AG08395 (cell line): ENCODE results near the gene FCRLA.
"Not testable (repeated sequence)": the region's sequence is repeated elsewhere in the genome, so short reads cannot be mapped to it uniquely, and the experiment has no call there.

Source experiments
- DNase-seq: peaks from one replicate; pipeline ENCODE4 v3.0.0; 2012; ENCODE audit warnings: mixed read lengths, low spot score

FCRLA gene

DNA sequence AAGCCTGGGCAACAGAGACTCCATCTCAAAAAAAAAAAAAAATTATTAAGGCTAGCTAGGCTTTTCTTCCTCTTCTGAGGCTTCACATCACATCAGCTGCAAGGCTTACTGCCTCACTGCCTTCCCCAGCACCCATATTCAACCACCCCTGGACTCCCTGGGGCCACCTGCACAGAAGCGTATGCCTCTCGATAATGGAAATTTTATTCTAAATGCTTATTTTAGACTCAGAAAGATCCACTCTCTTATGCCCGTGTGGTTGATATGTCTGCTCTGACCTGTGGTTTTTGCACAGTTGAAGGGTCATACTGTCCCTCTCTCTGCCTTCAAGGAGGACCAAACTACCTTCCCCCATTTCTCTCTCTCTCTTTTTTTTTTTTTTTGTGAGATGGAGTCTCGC is 1.5 kb upstream of the FCRLA start:
- DNase-seq = no peak

DNA sequence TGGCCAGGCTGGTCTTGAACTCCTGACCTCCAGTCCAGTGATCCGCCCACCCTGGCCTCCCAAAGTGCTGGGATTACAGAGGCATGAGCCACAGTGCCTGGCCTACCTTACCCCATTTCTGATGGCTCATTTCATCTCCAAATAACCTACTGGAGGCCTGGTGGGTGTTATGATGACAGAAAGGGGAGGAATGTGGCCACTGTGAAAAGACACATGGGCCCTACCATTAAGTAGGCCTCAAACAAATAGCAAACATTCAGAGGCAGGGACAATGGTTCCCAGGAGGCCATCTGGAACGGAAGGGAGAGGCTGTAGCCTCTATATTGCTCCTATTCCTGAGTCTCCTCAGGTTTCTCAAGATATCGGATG is 932 bp upstream of the FCRLA start:
- no peak for DNase-seq

DNA sequence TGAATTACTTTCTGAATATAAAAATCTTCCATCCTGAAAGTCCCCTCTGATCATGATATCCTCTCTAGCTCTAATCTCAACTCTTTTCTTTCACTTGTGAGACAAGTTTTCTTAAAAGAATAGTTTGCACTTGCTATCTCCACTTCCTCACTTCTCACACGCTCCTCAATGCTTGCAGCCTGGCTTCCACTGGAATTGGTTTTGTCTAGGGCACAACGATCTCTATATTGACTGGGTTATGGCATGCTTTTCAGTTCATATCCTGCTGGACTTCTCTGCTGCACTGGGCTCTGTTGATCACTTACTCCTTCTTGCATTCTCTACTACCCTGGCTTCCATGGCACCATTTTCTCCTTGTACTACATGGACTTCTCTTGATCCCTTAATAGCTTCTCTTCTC is 474 bp downstream of the FCRLA start:
- no peak for DNase-seq

DNA sequence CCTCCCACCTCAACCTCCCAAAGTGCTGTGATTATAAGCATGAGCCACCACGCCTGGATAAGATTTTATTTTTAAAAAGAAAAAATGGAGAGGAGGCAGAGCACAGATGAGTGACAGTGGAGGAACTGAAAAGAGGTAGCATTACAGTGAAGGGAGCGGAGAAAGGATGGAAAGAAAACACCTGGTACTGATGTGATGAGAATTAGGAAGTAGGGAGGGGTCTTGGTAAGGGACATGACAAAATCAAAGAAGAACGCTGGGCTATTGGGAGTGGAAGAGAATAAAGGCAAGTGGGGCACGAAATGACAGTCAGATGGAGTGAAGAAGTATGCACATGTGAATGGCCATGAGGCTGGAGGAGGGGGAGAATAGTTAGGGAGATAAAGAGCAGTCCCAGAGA is 2.3 kb downstream of the FCRLA start:
- DNase-seq = no peak

DNA sequence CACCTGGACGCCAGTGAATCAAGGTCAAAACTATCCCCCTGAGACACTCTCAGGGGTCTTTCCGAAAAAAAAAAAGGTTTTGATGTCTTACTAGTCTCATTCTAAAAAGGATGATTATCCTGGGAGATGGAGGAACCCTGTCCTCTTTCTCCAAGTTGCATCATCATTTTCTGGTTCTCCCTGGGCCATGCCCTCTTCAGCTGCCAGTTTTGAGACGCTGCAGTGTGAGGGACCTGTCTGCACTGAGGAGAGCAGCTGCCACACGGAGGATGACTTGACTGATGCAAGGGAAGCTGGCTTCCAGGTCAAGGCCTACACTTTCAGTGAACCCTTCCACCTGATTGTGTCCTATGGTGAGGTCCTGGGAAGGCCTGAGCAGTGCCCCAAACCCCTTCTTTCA is 3.5 kb downstream of the FCRLA start:
- DNase-seq = no peak

DNA sequence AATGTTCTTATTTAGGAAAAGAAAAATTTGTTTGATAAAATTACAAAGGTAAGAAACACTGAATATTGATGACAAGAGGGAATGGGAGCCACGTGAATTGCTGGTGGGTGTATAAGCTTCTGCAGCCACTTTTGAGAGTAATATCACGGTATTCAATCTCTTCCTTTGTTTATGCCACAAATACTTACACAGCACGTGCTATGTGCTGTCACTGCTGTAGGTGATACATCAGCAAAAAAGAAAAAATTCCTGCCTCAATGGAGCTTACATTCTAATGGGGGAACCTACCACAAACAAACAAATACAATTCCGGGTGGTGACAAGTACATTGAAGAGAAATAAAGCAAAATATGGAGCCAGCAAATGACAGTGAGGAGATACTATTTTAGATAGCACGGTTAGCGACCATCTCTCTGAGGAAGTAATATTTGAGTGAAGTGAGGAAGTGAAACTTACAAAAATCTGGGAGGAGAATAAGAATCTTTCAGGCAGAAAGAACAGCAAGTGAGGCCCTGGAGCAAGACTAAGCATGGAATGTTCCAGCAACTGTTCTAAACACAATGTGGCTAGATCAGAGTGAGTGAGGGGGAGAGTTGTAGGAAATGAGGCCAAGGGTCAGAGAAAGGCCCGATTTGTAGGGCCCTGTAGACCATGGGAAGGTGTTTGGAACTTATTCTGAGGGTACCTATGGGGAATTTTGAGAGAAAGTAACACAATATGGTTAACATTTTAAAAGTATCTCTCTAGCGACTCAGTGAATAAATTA is 11.7 kb downstream of the FCRLA start:
- no peak for DNase-seq

DNA sequence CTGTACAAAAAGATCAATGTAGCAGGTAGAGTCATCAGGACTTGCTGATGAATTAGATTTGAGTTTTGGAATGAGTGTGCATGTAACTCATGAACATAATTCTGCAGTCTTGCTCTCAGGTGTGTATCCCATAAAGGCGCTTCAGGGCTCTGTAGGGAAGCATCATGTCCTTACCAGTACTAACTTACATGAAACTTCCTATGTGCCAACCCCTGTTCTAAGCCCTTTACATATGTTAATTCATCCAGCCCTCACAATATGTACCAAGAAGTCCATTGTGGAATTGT is 12.2 kb downstream of the FCRLA start:
- DNase-seq = no peak

DNA sequence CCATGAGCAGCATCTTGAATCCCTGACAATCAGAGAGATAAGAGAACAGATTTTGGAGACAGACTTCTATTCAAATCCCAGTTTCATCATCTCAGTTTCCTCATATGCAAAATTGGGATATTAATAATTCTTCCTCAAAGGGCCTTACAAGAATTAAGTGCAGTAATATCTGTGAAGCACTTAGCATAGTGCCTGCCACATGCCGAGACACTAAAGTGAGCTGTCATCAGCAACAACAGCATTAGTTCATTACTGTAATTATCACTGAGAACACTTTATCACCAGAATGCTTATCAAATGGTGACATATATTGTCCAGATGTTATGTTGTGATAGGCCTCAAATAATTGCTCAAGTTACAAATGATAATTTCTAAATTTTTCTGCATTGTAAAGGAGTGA is 13.4 kb downstream of the FCRLA start:
- no peak for DNase-seq

DNA sequence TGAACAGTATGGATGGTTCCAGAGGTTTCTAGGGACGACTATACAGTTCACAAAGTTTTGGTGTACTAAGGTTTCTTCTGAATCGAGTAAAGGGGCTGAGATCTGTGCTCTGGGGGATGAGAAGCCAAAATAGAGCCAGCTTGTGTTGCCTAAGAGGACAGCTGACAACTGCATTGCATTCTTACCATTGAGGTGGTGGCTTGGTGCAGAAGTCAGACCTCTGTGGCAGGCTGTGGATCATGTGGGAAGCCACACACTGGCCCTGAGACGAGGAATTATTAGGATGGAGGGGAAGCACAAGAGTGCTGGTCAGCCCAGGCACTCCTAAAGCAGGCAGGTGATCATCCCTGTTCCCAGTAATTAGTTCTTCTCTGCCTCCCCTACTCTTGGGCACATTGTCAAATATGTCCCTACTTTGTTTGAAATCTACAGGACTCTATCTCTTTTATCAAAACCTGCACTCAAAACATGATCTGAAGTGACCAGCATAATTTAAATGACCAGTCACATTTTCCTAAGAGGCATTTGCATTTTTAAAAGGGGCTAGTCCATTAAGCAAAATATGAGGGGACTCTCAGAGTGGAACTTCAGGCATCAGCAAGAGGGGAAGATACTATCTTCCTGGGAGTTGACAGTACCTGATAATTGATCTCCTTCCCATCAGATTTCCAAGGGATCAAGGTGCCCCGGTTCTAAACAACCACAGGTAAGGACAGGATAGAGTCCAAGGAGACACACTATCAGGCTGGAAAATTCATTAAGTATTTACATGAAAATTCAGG is 14.1 kb downstream of the FCRLA start, which contains the start of gene FCRLB:
FCRLB (plus strand) TSS at position 589 of the 782 bp plus-strand sequence. CDS start 1,129 bp downstream, outside the sequence.
- no peak for DNase-seq

DNA sequence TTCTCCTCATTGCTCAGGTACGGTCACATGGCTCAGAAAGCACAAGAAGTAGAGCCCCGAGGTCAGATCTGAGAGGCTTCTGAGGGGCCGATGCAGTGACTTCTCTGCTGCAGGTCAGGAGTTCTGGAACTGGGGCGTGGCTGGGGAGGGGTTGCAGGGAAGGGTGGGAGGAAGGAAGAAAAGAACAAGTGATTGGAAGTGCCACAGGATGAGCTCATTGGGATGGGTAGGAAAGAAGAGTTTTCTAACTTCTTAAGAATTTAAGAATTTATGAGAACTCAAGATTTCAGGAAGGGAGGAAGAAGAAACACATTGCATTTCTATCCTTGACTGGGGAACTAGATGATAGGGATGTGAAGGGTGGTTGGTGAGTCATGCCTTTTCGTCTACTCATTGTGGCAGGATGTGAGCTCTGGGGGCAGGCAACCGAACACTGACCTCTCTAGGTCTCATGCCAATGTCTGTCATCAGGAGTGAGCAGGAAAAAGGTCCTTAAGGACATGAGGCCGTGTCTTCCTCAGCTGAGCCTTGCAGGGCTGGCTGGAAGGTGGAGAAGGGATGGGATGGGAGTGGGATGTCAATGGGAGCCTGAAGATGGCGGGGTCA is 14.8 kb downstream of the FCRLA start:
- peak; percentile 87 for DNase-seq

DNA sequence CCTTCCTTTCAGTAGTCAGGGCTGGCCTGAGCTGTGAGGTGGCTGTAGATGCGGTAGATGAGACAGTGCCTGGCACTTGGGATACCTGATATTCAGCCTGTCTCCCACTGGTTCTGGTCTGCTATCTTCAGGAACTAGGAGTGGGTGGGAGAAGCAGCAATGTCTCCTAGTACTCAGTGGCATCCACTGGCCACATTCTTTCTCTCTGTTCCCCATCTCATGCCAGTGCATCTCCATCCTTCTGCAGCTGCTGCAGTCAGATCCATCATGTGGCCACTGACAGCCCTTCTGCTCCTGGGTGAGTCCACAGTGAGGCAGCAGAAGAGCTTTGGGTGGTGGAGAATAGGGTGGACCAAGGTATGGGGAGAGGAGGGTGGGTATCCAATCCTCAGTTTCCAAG is 15.4 kb downstream of the FCRLA start:
- no peak for DNase-seq

DNA sequence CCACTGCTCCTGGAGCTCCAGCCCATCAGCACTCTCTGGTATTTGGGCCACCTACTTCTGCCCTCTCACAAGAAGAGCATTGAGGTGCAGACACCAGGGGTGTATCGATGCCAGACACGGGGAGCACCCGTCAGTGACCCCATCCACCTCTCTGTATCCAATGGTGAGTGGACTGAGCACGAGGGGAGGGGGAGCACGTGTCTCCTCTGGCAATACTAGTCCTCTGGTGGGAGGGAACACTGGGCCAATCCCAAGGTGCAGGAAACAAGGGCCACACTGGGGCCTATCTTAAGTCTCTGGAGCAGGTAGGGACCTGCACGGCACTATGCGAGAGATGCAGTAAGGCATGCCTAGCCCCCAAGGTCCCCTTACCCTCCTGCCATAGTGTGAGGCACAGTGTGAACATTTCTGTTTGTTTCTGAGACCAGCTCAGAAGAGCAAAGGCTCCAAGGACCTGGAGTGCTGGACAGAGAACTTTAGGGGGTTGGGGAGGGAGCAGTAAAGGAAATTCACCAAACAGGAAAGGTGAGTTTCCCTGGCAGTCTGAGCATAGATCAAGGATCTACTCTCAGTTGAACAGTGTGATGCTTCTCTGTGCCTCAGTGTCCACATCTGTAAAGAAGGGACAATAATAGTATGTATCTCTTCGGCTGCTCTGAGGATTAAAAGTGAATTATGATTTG is 16.6 kb downstream of the FCRLA start:
- DNase-seq = no peak

DNA sequence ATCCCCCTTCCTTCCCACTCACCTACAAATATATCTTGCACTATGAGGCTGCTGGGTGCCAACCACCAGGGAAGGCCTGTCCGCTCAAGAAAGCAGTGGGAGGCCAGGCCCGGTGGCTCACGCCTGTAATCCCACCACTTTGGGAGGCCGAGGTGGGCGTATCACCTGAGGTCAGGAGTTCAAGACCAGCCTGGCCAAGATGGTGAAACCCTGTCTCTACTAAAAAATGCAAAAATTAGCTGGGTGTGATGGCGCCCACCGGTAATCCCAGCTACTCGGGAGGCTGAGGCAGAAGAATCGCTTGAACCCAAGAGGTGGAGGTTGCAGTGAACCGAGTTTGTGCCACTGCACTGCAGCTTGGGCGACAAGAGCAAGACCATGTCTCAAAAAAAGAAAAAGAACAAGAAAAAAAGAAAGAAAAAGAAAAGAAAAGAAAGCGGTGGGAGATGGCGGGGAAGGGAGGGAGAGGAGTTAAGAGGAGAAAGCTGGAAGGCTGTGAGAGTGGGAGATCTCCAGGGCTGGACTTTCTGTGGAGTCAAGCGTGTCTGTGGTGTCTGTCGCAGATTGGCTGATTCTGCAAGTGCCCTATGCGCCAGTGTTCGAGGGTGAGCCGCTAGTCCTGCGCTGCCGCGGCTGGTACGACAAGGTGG is 18.4 kb downstream of the FCRLA start:
- not testable (repeated sequence) for DNase-seq

DNA sequence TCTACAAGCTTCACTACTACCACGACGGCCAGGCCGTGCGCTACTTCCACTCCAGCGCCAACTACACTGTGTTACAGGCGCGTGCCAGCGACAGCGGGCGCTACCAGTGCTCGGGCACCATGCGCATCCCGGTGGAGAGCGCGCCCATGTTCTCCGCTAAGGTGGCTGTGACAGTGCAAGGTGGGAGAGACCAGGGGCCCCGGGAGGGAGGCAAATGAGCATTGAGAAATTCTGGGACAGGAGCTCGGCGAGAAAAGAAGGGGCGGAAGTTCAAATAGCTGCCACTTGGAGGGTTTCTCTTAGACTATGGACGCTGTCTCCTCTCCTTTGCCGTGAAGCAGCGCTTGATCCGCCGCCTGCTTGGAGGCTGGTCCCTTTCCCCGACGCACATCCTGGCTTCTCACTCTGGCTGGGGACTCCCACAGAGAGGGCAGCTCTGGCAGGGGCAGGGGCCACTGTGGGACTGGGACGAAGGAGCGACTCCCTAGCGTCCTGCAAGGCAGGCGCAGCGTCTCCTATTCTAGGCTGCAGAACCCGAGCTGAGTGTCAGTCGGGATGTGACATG is 19.0 kb downstream of the FCRLA start:
- peak; percentile 21 for DNase-seq

DNA sequence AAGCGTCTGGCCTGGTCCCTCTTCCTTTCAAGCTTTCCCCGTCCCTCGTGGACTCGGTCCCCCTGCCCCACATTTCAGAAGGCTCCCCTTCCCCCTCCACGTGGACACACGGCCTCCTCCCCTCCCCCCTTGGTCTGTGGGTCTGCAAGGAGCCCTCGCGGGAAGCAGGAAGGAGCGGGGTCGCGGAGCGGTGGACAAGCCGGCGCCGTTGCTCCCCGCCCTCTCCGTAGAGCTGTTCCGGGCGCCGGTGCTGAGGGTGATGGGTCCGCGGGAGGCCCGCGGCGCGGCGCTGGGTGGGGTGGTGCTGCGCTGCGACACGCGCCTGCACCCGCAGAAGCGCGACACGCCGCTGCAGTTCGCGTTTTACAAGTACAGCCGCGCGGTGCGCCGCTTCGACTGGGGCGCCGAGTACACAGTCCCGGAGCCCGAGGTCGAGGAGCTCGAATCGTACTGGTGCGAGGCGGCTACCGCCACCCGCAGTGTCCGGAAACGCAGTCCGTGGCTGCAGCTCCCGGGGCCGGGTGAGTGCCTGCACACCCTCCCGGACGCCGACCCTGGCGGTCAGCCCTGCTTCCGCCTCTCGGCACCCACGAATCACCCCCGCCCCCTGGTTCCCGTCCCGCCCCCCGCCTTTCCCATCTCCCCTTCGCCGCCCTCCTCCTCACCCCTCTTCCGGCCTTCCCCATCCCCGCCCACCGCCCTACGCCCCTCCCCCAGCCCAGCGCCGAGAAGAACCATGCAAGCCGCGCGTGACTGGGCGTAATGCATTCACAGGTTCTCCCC is 19.6 kb downstream of the FCRLA start:
- peak; percentile 69 for DNase-seq

DNA sequence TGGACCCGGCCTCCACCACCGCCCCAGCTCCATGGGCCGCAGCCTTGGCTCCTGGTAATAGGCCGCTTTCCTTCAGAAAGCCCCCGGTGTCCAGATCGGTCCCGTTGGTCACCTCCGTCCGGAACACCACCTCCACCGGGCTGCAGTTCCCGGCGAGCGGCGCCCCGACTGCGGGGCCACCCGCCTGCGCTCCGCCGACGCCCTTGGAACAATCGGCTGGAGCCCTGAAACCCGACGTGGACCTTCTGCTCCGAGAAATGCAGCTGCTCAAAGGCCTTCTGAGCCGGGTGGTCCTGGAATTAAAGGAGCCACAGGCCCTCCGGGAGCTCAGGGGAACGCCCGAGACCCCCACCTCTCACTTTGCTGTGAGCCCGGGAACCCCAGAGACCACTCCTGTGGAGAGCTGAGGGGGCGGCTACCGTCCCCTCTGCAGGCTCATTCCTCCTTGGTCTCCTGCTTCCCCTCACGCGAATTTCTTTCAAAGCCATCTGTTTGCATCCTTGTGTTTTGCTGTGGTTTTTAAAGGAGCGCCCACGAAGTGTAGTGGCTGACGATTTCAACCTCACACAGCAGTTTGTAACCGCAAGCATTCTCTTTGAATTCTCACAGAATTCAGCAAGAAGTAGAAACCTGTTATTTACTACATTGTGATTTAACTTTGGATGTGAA is 20.4 kb downstream of the FCRLA start:
- DNase-seq = peak; percentile 70

DNA sequence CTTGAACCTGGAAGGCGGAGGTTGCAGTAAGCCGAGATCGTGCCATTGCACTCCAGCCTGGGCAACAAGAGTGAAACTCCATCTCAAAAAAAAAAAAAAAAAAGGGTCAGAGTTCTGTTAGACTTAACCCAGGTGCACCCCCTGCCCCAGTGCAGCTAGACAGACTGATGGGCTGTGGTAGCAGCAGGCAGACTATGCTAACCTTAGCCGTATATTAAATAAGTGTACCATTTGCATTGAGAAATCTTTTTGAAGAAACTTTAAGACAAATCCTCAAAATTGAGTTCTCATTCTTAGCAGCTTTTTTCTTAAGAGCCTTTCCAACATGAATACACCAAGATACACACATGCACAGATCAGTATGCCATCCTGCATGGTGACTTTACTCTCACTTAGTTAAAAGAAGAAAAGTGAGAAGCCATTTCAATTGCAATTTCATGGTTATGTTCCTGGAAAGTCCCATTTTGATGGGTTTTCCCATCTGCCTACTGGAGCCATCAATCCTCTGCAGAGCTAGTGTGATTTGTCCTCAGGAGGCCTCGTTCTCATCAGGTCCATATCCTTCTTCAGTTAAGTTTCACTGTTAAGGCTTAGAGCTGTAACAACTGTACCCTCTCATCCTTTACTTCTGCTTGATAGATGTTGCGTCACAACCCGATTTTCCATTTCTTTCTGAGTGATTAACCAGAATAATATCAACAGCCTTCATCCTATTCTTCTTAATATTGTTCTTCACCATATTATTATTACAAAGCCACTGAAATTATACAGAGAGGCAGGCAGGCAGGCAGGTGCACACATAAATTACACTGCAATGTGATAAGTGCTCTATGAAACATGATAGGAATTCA is 21.6 kb downstream of the FCRLA start:
- no peak for DNase-seq

DNA sequence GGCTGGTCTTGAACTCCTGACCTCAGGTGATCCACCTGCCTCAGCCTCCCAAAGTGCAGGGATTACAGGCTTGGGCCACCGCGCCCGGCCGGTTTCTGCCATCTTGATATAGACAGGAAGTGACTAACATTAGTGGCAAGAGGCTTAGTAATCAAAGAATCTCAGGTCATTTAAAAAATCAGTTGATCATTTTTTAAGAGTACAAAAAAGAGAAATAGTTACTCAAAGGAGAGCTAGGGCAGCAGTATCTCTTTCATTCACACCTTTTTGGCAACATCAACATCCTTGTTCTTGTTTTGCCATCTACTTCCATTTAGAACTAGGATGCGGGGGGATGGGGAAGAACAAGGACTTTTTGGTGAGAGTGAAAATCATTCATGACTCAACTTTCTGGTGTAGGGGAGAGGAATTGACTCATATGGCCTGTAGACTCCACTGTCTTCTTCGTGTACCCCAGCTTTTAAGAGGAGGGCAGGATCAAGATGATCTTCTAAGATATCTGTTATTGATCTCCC is 23.1 kb downstream of the FCRLA start:
- peak; percentile 51 for DNase-seq

DNA sequence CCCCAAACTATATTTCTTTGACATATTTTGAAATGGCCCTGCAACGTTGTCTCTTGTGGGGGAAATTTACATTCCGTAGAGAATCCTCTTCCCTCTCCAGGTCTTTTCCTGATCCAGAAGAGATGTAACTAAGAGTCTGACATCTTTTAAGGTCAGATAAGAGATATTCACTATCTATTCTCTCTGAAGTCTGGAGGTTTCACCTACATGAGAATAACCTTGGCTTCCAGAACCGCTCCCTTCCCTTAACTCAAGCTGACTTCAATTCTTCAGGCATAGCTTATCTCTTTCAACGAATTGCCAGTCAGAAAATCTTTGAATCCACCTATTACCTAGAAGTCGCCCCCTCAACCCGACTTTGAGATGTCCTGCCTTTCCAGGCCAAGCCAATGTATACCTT is 24.2 kb downstream of the FCRLA start:
- DNase-seq = no peak
